Kidney (tissue), 14 donors: ENCODE data around the gene DUSP15. TPM values are rescaled to one million over a fixed set of nuclear protein-coding genes. Genes with fewer than 3 reads are reported as not detected.
A peak's percentile ranks its signal among the peaks of the same experiment; 100 is the strongest.

Experiments used
- DNase-seq, 5 donors: peaks; one replicate each; pipeline ENCODE4 v3.0.0-alpha.2; 2013 to 2020
- FAIRE-seq: peaks from 2 replicates; lab custom pipeline; 2012; peaks lifted over from hg19 to GRCh38; lab: Jason Lieb, UNC
- H3K27ac ChIP-seq, 2 donors: one replicate each; pipeline ENCODE4 v1.7.0; 2013; ENCODE audit warnings: low read depth in 2 of 2, low read length in 2 of 2, inconsistent platforms in 1 of 2
- H3K27me3 ChIP-seq: one replicate; pipeline ENCODE4 v1.7.1; 2013; ENCODE audit warnings: low read length, inconsistent platforms; ENCODE audit not compliant: control insufficient read depth, insufficient read depth
- H3K36me3 ChIP-seq, 3 donors: one replicate each; pipeline versions ENCODE4 v1.7.0 to v1.7.1; 2013; ENCODE audit warnings: low read length in 3 of 3, control low read depth in 1 of 3, inconsistent platforms in 1 of 3; ENCODE audit not compliant: insufficient read depth in 3 of 3, control insufficient read depth in 2 of 3
- H3K4me1 ChIP-seq, 3 donors: one replicate each; pipeline versions ENCODE4 v1.7.0 to v1.7.1; 2013; ENCODE audit warnings: low read length in 3 of 3, inconsistent platforms in 1 of 3, low read depth in 1 of 3; ENCODE audit not compliant: control insufficient read depth in 2 of 3, insufficient read depth in 2 of 3
- H3K4me3 ChIP-seq, 3 donors: one replicate each; pipeline versions ENCODE4 v1.7.0 to v1.8.1; 2013; ENCODE audit warnings: low read length in 3 of 3, control low read depth in 1 of 3, inconsistent platforms in 1 of 3
- H3K9ac ChIP-seq, 3 donors: one replicate each; pipeline versions ENCODE4 v1.7.0 to v1.7.1; 2013; ENCODE audit warnings: low read length in 3 of 3, control low read depth in 1 of 3, inconsistent platforms in 1 of 3
- H3K9me3 ChIP-seq, 3 donors: one replicate each; pipeline versions ENCODE4 v1.7.0 to v1.7.1; 2013; ENCODE audit warnings: low read length in 3 of 3, control low read depth in 1 of 3, inconsistent platforms in 1 of 3; ENCODE audit not compliant: control insufficient read depth in 2 of 3, insufficient read depth in 1 of 3
- CTCF ChIP-seq: IDR thresholded peaks from 3 replicates; pipeline ENCODE4 v1.5.1; 2012; ENCODE audit warnings: mild to moderate bottlenecking, moderate library complexity, borderline replicate concordance; ENCODE audit not compliant: insufficient read depth; ENCODE audit errors: extremely low read depth
- intact Hi-C: fragments of 100-400 bp; cut with DNase I; formaldehyde crosslinking; loops from one replicate; pipeline ENCODE4 v1.11.1; 2022
- polyA plus RNA-seq: library from polyadenylated mRNA; stranded (reverse); fragments of 350-450 nt; fragmentation: Illumina TruSeq; extraction: RNeasy Lipid Tissue Mini Kit (QIAGEN cat#74804); gene quantifications from one replicate; pipeline ENCODE4 v1.2.3, GENCODE V29; 2014; ENCODE audit warnings: low read depth, low replicate concordance; ENCODE audit not compliant: insufficient read depth
- total RNA-seq: library from RNA; stranded (reverse); fragmentation: NEBNext Ultra II Directional; extraction: Animal tissue kit (Norgen Biotek cat#: 25700); gene quantifications from one replicate; pipeline ENCODE4 v1.2.1, GENCODE V29; 2021
- donor health status: control.
- donor health status: control.
- donor health status: control.
- donor health status: control.
- donor health status: control.
- donor health status: DM: yes; HTN: yes; CAD: no.
- donor health status: Normal renal cell carcinoma (clear cell type).

DUSP15 gene
- total and polyA plus RNA-seq, 2 donors from 2014 or later, result 13.2 to 143 TPM

DNA sequence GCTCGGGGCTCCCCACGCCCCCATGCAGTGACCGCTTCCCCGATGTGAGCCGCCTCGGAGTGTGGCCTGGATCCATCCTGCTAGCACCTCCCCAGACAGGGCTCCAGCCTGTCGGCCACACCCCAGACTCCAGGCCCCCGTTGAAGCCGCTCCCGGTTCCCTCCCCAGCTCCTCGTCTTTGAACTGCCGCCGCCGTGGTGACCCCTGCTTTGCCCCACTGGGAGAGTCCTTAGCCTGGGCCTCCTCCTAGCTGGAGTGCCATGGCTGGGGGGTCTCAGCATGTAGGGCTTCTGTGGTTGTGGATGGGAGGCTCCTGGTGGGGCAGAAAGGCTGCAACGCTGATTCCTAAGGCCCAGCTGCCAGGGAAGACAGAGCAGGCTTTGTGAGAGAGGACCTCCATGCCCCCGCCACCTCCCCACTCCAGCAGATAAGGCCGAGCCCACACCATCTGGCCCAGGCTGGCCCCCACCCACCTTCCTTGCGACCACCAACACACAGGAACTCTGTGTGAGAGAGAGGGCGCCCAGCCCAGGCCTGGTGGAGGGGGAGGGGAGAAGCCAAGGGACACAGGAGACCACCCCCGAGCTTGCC is 36.3 kb downstream of the DUSP15 start:
- TF ChIP-seq CTCF, result no peak
- H3K4me3 ChIP-seq, result no peak overlapping the region

GRCh38 chr20:31833130-31833930 is 37.0 kb downstream of the DUSP15 start:
- Histone ChIP-seq H3K9me3 (no peaks in the 10 kb centered on the region), H3K4me3 (no peak overlapping the region), H3K27ac (no peak overlapping the region), H3K9ac (no peak overlapping the region), H3K4me1 (peaks cover 0 to 14% (median 6%) of the 10 kb centered on the region in 3 donors), H3K36me3 (no peaks in the 10 kb centered on the region), H3K27me3 (no peaks in the 10 kb centered on the region)
- DNase-seq, result peak in 4 of 5 donors; percentile 77 to 86 (median 82)
- peak; percentile 77 for TF ChIP-seq CTCF
- FAIRE-seq, result no peak
- intact Hi-C loops, result no loop called here

More for the DNA sequence above, 36.3 kb downstream of the DUSP15 start:
- no peak overlapping the region for H3K27ac ChIP-seq
- H3K9me3 ChIP-seq, result no peaks in the 10 kb centered on the region
- no peaks in the 10 kb centered on the region for H3K36me3 ChIP-seq
- intact Hi-C loops, result no loop called here
- DNase-seq (peak in 1 of 5 donors; percentile 53), FAIRE-seq (no peak)
- no peaks in the 10 kb centered on the region for H3K27me3 ChIP-seq
- H3K4me1 ChIP-seq, result peaks cover 0 to 15% (median 6%) of the 10 kb centered on the region in 3 donors
- H3K9ac ChIP-seq, result no peak overlapping the region

DNA sequence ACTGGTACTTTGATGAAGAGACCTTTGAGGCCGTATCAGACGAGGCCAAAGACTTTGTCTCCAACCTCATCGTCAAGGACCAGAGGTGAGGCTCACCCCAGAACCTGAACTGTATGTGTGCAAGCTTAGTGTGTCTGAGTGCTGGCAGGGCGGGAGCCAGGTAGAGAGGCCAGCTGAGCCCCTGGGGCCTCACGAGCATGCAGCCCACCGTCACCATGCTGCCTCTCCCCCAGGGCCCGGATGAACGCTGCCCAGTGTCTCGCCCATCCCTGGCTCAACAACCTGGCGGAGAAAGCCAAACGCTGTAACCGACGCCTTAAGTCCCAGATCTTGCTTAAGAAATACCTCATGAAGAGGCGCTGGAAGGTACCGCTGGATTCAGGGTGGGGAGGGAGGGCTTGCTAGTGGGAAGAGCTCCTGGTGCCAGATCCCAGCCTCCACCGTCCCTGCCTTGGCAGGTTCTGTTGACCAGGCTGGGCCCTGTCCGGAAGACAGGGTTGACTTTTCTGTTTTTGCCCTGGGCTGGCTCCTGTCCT is 38.5 kb downstream of the DUSP15 start:
- no peaks in the 10 kb centered on the region for H3K36me3 ChIP-seq
- TF ChIP-seq CTCF, result no peak
- H3K4me3 ChIP-seq, result no peak overlapping the region
- no peaks in the 10 kb centered on the region for H3K9me3 ChIP-seq
- intact Hi-C loops, result no loop called here
- no peak overlapping the region for H3K9ac ChIP-seq
- H3K27ac ChIP-seq, result no peak overlapping the region
- peaks cover 0 to 6% (median 6%) of the 10 kb centered on the region in 3 donors for H3K4me1 ChIP-seq
- FAIRE-seq (no peak), DNase-seq (no peak)
- no peaks in the 10 kb centered on the region for H3K27me3 ChIP-seq
